H9 (cell line): ENCODE data around the gene DHRS2. TPM values are rescaled to one million over a fixed set of nuclear protein-coding genes. Genes with fewer than 3 reads are reported as not detected.

Source experiments
- DNase-seq: peaks from one replicate; pipeline ENCODE4 v3.0.0-alpha.2; 2017
- H2AFZ ChIP-seq: one replicate; pipeline ENCODE4 v1.6.1; 2013; ENCODE audit warnings: mild to moderate bottlenecking, low read length, control low read depth, moderate library complexity
- H2AK5ac ChIP-seq: 2 replicates; pipeline ENCODE4 v1.6.1; 2013; ENCODE audit warnings: low read length, control low read depth, mixed read lengths; ENCODE audit not compliant: insufficient read length
- H2BK120ac ChIP-seq: one replicate; pipeline ENCODE4 v1.6.1; 2013; ENCODE audit warnings: low read depth, mild to moderate bottlenecking, low read length, control low read depth, inconsistent platforms; ENCODE audit not compliant: poor library complexity, severe bottlenecking
- H2BK12ac ChIP-seq: 2 replicates; pipeline ENCODE4 v1.6.1; 2013; ENCODE audit warnings: low read length, control low read depth, mixed read lengths, low read depth; ENCODE audit not compliant: insufficient read length
- H2BK15ac ChIP-seq: 2 replicates; pipeline ENCODE4 v1.6.1; 2013; ENCODE audit warnings: low read depth, low read length, control low read depth
- H2BK20ac ChIP-seq: one replicate; pipeline ENCODE4 v1.6.1; 2013; ENCODE audit warnings: low read depth, mild to moderate bottlenecking, low read length, control low read depth, inconsistent platforms; ENCODE audit not compliant: poor library complexity, severe bottlenecking
- H2BK5ac ChIP-seq: 2 replicates; pipeline ENCODE4 v1.6.1; 2013; ENCODE audit warnings: low read length, control low read depth, mixed read lengths; ENCODE audit not compliant: insufficient read length
- H3K14ac ChIP-seq: 2 replicates; pipeline ENCODE4 v1.6.1; 2013; ENCODE audit warnings: low read length, control low read depth; ENCODE audit not compliant: insufficient read depth
- H3K18ac ChIP-seq: 2 replicates; pipeline ENCODE4 v1.6.1; 2013; ENCODE audit warnings: low read depth, mild to moderate bottlenecking, mixed read lengths, low read length, control low read depth; ENCODE audit not compliant: insufficient read length
- H3K23ac ChIP-seq: 2 replicates; pipeline ENCODE4 v1.6.1; 2013; ENCODE audit warnings: low read length, control low read depth, mixed read lengths, low read depth; ENCODE audit not compliant: insufficient read length
- H3K23me2 ChIP-seq: 2 replicates; pipeline ENCODE4 v1.6.1; 2013; ENCODE audit warnings: low read depth, mild to moderate bottlenecking, mixed read lengths, low read length, control low read depth; ENCODE audit not compliant: insufficient read length, poor library complexity, severe bottlenecking
- H3K27ac ChIP-seq: 2 replicates; pipeline ENCODE4 v1.5.1; 2013; ENCODE audit warnings: low read length, control low read depth, mixed read lengths, low read depth; ENCODE audit not compliant: insufficient read length
- H3K27me3 ChIP-seq: 2 replicates; pipeline ENCODE4 v1.6.1; 2013; ENCODE audit warnings: low read length, control low read depth, inconsistent platforms; ENCODE audit not compliant: insufficient read depth
- H3K4ac ChIP-seq: 2 replicates; pipeline ENCODE4 v1.6.1; 2013; ENCODE audit warnings: low read depth, mild to moderate bottlenecking, control low read depth, inconsistent platforms, low read length, moderate library complexity
- H3K4me1 ChIP-seq: 2 replicates; pipeline ENCODE4 v1.6.1; 2013; ENCODE audit warnings: low read length, control low read depth, inconsistent platforms; ENCODE audit not compliant: insufficient read depth
- H3K4me2 ChIP-seq: 2 replicates; pipeline ENCODE4 v1.6.1; 2013; ENCODE audit warnings: low read length, control low read depth, mixed read lengths; ENCODE audit not compliant: insufficient read length, insufficient read depth
- H3K56ac ChIP-seq: 2 replicates; pipeline ENCODE4 v1.6.1; 2013; ENCODE audit warnings: low read depth, mild to moderate bottlenecking, mixed read lengths, low read length, control low read depth; ENCODE audit not compliant: insufficient read length
- H3K79me1 ChIP-seq: 2 replicates; pipeline ENCODE4 v1.6.1; 2013; ENCODE audit warnings: low read depth, mild to moderate bottlenecking, moderate library complexity, low read length, control low read depth, inconsistent platforms; ENCODE audit not compliant: insufficient read depth, poor library complexity, severe bottlenecking
- H3K79me2 ChIP-seq: 2 replicates; pipeline ENCODE4 v1.6.1; 2013; ENCODE audit warnings: low read length, control low read depth, inconsistent platforms; ENCODE audit not compliant: insufficient read depth
- H3K9ac ChIP-seq: 2 replicates; pipeline ENCODE4 v1.6.1; 2013; ENCODE audit warnings: low read length, control low read depth, mixed read lengths; ENCODE audit not compliant: insufficient read length; ENCODE audit errors: extremely low read depth
- H3K9me3 ChIP-seq: one replicate; pipeline ENCODE4 v1.6.1; 2013; ENCODE audit warnings: low read depth, low read length, inconsistent platforms; ENCODE audit not compliant: control insufficient read depth
- H3T11ph ChIP-seq: one replicate; pipeline ENCODE4 v1.6.1; 2013; ENCODE audit warnings: mild to moderate bottlenecking, low read length, control low read depth, inconsistent platforms
- H4K20me1 ChIP-seq: one replicate; pipeline ENCODE4 v1.6.1; 2013; ENCODE audit not compliant: control insufficient read depth, insufficient read length, insufficient read depth
- H4K5ac ChIP-seq: 2 replicates; pipeline ENCODE4 v1.6.1; 2013; ENCODE audit warnings: low read depth, mild to moderate bottlenecking, mixed read lengths, low read length, control low read depth; ENCODE audit not compliant: insufficient read length
- H4K8ac ChIP-seq: replicated peaks from 2 replicates; pipeline ENCODE4 v1.6.1; 2013; ENCODE audit warnings: low read length, control low read depth, mixed read lengths, low read depth; ENCODE audit not compliant: insufficient read length
- H4K91ac ChIP-seq: 2 replicates; pipeline ENCODE4 v1.6.1; 2013; ENCODE audit warnings: low read depth, mild to moderate bottlenecking, moderate library complexity, mixed read lengths, low read length, control low read depth; ENCODE audit not compliant: insufficient read length
- H3K27ac Mint-ChIP-seq, 3 experiments: 2 replicates in 2 of 3; 3 replicates in 1 of 3; pipeline ENCODE4 v1.8.0; 2020 to 2021; ENCODE audit warnings: mixed read lengths in 3 of 3, mild to moderate bottlenecking in 1 of 3, moderate library complexity in 1 of 3
- H3K27me3 Mint-ChIP-seq: 2 replicates; pipeline ENCODE4 v1.8.0; 2021; ENCODE audit warnings: low read depth, mild to moderate bottlenecking, moderate library complexity, mixed read lengths
- H3K36me3 Mint-ChIP-seq, 3 experiments: 2 replicates in 2 of 3; 3 replicates in 1 of 3; pipeline ENCODE4 v1.8.0; 2020 to 2021; ENCODE audit warnings: low read depth in 3 of 3, mixed read lengths in 3 of 3; ENCODE audit not compliant: insufficient read depth in 1 of 3
- H3K4me1 Mint-ChIP-seq, 2 experiments: 2 replicates each; pipeline ENCODE4 v1.8.0; 2020; ENCODE audit warnings: mixed read lengths in 2 of 2
- H3K4me3 Mint-ChIP-seq, 2 experiments: 2 replicates in 1 of 2; 3 replicates in 1 of 2; pipeline ENCODE4 v1.8.0; 2020 to 2021; ENCODE audit warnings: mild to moderate bottlenecking in 2 of 2, mixed read lengths in 2 of 2, moderate library complexity in 1 of 2
- H3K9me3 Mint-ChIP-seq, 2 experiments: 2 replicates in 1 of 2; 3 replicates in 1 of 2; pipeline ENCODE4 v1.8.0; 2020; ENCODE audit warnings: mild to moderate bottlenecking in 2 of 2, mixed read lengths in 2 of 2, moderate library complexity in 1 of 2
- CTCF ChIP-seq: fragments of 200-600 bp; sonication (generic); conservative IDR thresholded peaks from 3 replicates; pipeline ENCODE4 v1.8.0; 2021; ENCODE audit warnings: antibody characterized with exemption, mild to moderate bottlenecking
- WGBS: extraction: QIAGEN DNeasy Blood & Tissue Kit; methylation state at CpG from one replicate; pipeline ENCODE4 v1.1.7; 2013; ENCODE audit warnings: missing lambda C conversion rate, low lambda C conversion rate, mixed read lengths; ENCODE audit not compliant: insufficient read length; ENCODE audit errors: extremely low coverage; 5-methylcytosine and 5-hydroxymethylcytosine counted together
- total RNA-seq: library from RNA; stranded (reverse); gene quantifications from 2 replicates; pipeline ENCODE4 v1.2.1, GENCODE V29; 2021

DHRS2 gene
- total RNA-seq, 1 experiment from 2014 or later = 0.66 TPM

DNA sequence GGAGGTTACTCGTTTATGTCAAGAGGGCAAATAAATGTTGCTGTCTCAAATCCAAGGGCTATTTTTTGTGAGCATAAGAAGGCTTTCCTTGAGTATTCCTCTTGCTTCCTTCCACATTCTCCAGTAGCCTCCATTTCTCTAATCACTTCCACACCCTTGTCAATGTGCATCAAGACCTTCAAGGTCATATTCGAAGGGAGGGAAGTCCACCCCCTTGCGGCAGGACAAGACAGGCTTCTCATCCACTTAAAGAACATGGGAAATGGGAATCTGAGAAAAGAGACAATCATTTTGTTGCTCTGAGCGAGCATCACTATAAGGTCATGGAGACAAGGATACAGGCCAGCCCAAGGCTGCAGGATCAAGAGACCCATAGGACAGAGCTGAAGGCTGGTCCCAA, 13.2 kb upstream of the DHRS2 start:
- H3K18ac ChIP-seq = no peak overlapping the region

More for the DNA sequence above, 13.2 kb upstream of the DHRS2 start:
- DNase-seq = no peak
- no peak overlapping the region for H3K56ac ChIP-seq
- no peaks in the 10 kb centered on the region for H3K4me1 ChIP-seq
- H3K27ac ChIP-seq = no peak overlapping the region
- H4K91ac ChIP-seq = no peak overlapping the region
- H2BK20ac ChIP-seq = no peak overlapping the region
- TF ChIP-seq CTCF = no peak
- no peak overlapping the region for H2BK5ac ChIP-seq
- peaks cover 5% of the 10 kb centered on the region for H3K27me3 Mint-ChIP-seq
- no peaks in the 10 kb centered on the region for H3K79me2 ChIP-seq
- H3T11ph ChIP-seq = no peak overlapping the region
- no peaks in the 10 kb centered on the region for H3K27me3 ChIP-seq
- no peak overlapping the region for H3K4me2 ChIP-seq
- no peak overlapping the region for H2BK120ac ChIP-seq
- H3K4me3 Mint-ChIP-seq = no peak overlapping the region
- H3K23ac ChIP-seq = no peak overlapping the region
- peaks cover 0 to 17% (median 0%) of the 10 kb centered on the region in 3 experiments; a peak in 4 of 7 replicates for H3K36me3 Mint-ChIP-seq
- H3K4me1 Mint-ChIP-seq = no peaks in the 10 kb centered on the region
- no peak overlapping the region for H4K8ac ChIP-seq
- H3K9me3 Mint-ChIP-seq = peaks cover 44 to 76% of the 10 kb centered on the region in 2 experiments
- no peak overlapping the region for H2AK5ac ChIP-seq
- H3K9me3 ChIP-seq = peaks cover 25% of the 10 kb centered on the region
- H3K79me1 ChIP-seq = no peaks in the 10 kb centered on the region
- no peak overlapping the region for H3K27ac Mint-ChIP-seq
- H3K23me2 ChIP-seq = no peaks in the 10 kb centered on the region
- no peak overlapping the region for H3K4ac ChIP-seq
- H2BK15ac ChIP-seq = no peak overlapping the region
- no CpG with 5 or more reads among the region's 4 CpGs for WGBS
- no peak overlapping the region for H2AFZ ChIP-seq
- H3K9ac ChIP-seq = no peak overlapping the region
- no peak overlapping the region for H4K5ac ChIP-seq
- H3K14ac ChIP-seq = no peak overlapping the region
- no peak overlapping the region for H2BK12ac ChIP-seq
- H4K20me1 ChIP-seq = no peaks in the 10 kb centered on the region
